ENCODE data around the gene RRBP1.
A peak's percentile ranks its signal among the peaks of the same experiment; 100 is the strongest.

RRBP1 gene

DNA sequence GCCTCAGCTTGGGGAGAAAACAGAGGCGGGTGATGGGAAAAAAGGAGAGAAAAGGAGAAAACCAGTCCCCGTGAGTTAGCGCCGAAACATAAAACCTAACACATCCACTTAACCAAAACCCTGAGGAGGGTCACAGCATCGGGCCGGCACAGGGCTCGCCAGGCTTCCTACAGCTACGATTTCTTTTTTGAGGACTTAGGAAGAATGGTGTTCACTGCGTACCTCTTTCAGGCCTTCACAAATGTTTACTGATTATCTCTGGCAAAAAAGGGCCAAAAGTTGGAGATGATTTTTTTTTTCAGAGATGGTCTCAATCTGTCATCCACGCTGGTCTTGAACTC lies 63.4 kb downstream of the RRBP1 start:
- DNase-seq (ENCODE audit: extremely low spot score) = no peak
- CTCF ChIA-PET = interaction anchor here (0.8 to 3.5 kb wide), 7 partner anchors 12 to 113 kb away, joined by 3 to 19 read pairs (median 6); no protein-coding TSS in a partner anchor
- POLR2A ChIA-PET = no interaction called here
- TF ChIP-seq, protein P1, sequence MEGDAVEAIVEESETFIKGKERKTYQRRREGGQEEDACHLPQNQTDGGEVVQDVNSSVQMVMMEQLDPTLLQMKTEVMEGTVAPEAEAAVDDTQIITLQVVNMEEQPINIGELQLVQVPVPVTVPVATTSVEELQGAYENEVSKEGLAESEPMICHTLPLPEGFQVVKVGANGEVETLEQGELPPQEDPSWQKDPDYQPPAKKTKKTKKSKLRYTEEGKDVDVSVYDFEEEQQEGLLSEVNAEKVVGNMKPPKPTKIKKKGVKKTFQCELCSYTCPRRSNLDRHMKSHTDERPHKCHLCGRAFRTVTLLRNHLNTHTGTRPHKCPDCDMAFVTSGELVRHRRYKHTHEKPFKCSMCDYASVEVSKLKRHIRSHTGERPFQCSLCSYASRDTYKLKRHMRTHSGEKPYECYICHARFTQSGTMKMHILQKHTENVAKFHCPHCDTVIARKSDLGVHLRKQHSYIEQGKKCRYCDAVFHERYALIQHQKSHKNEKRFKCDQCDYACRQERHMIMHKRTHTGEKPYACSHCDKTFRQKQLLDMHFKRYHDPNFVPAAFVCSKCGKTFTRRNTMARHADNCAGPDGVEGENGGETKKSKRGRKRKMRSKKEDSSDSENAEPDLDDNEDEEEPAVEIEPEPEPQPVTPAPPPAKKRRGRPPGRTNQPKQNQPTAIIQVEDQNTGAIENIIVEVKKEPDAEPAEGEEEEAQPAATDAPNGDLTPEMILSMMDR (IDR thresholded peaks at IDR 0.05; ENCODE audit: control extremely low read depth, extremely low read depth, low read depth, missing control alignments) = no peak

DNA sequence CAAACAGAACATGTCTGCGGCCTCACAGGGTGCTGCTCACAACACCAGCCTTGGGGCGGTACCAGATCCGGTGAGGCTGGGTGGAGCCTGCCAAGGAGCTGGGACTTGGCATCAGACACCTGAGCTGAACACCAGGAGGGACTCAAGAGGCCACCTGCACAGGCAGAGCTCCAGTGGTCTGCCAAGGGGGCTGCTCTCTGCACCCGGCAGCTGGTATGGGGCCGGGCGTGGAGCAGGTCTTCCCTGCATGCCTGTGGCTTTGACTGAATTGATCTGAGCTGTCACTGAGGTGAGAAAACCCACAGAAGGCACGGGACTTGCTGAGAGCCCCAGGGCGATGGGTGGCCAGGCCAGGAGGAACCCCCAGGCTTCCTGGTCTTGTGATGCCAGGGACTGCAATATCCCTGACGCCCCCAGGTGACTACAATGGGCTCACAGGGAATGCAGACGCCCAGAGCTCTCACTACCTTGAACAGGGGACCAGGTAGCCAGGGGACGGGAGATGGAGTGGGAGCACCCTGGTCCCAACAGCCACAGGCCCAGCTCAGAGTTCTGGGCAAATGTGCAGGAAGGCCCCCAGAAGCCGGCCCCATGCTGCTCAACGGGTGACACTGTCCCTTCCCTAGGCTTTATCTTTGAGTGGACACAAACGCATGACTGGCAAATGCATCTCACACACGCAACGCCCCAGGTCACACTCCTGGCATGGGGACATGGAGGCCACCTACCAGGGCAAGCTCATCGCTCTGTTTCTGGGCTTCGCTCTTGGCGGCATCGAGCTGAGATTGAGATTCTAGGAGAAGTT lies 64.0 kb downstream of the RRBP1 start:
- CTCF ChIA-PET = interaction anchor here (0.7 to 3.5 kb wide), 11 partner anchors 9 to 114 kb away, joined by 3 to 19 read pairs (median 5); no protein-coding TSS in a partner anchor
- no peak for DNase-seq (ENCODE audit: extremely low spot score)
- TF ChIP-seq, protein P1 (IDR thresholded peaks at IDR 0.05; ENCODE audit: control extremely low read depth, extremely low read depth, low read depth, missing control alignments) = no peak
- POLR2A ChIA-PET = no interaction called here

DNA sequence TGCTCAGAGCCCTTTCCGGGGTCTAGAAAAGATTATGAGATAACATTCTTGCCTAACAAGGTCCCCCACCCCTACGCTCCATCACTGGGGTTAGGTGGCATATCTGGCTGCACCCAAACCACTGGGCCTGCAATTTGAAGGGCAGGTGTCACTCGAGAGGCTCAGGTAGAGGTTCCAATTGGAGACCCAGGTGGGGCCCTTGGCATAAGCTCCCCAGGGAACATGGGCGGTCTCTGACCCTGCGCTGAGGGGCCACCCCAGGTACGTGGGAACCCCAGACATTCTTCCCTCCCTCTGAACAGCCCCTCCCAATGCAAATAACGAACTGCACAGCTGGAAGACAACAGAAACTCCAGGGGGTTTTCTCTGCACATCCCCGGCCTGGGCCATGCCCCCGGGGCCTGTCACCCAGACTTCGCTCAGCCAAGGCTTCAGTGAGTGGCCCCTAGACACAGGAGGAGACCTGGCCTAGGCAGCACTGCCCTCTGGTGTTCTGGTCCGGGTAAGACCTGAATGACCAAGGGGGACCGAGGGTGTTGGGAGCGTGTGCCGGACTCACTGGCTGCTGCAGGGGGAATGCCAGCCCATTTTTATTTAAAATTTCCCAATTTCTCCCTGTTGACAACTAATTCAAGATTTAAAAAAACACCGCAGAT lies 64.7 kb downstream of the RRBP1 start:
- POLR2A ChIA-PET = no interaction called here
- CTCF ChIA-PET = interaction anchor here (0.7 to 3.5 kb wide), 12 partner anchors 10 to 321 kb away, joined by 3 to 19 read pairs (median 6); partner anchors contain the start of gene BFSP1
- peak; percentile 74 for DNase-seq (ENCODE audit: extremely low spot score)
- TF ChIP-seq, protein P1 (IDR thresholded peaks at IDR 0.05; ENCODE audit: control extremely low read depth, extremely low read depth, low read depth, missing control alignments) = peak; percentile 48

DNA sequence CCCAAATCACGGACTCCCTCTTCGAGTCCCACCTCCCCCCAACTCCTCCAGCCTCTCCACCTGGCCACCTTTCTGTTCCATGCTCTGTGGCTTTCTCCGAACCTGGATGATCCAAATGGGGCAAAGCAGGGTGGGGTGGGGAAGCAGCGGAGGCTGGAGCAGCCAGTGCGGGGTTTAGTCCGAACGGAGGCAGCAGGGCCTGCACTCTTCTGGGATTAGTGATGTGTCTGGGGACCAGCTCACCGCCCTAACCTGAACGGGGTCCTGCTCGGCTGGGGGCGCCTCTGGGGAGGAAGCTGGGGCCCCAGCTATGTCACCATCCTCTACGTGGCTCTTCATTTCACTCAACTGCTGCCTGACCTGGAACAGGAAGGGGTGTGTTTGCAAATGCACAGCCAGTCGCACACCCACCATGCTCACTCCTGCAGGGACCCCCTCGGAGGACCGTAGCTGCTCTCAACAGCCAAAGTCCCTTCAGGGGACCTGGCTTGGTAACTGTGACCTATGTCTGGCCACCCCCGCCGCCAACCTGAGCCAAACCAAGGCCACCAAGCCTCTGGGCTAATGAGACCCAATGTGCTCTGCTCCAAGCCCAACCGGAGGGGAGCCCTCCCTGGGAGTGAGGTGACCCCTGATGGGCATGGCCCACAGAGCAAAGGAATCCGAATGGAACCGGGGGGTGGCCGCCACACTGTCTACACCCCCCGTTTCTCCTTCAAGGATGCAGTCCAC lies 65.4 kb downstream of the RRBP1 start:
- DNase-seq (ENCODE audit: extremely low spot score) = no peak
- ChIA-PET CTCF (interaction anchor here (0.7 to 3.5 kb wide), 11 partner anchors 10 to 322 kb away, joined by 3 to 19 read pairs (median 4); partner anchors contain the start of gene BFSP1), POLR2A (no interaction called here)
- TF ChIP-seq, protein P1 (IDR thresholded peaks at IDR 0.05; ENCODE audit: control extremely low read depth, extremely low read depth, low read depth, missing control alignments) = no peak

DNA sequence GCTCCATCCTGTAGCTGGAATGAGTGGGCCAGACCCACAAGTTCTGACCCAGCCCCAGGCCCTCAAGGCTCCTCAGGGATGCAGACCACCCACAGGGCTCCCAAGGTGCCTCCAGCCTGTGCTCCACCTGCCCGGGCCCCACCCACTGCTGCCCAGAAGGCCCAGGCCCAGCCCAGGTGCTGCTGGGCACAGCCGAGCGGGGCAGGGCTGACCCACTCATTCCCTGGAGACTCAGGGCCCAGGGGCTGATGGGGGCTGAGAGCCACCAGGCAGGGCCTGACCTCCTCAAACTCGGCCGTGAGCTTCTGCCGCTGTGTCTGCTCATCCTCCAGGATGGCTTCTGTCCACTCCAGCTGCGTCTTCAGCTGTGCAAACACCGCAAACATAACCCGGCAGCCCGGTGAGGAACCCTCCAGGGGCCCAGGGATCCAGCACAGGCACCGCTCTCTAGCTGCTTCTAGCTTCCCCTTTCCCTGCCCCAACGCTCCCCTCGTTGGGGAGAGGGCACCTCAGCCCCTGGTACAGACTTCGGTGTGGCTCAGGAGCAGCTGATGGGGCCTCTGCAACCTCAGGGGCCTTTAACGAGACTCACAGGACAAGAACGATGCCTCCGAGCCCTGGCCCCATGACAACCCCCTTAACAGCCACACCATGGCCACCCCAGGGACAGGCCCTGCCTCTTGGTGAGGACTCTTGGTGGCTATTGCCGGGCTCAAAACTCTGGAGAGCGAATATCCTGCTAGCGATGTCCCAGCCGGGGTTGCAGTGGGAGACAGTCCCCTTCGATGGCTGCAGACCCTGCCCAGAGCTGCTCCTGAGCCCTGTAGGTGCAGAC lies 66.2 kb downstream of the RRBP1 start:
- TF ChIP-seq, protein P1 (IDR thresholded peaks at IDR 0.05; ENCODE audit: control extremely low read depth, extremely low read depth, low read depth, missing control alignments) = no peak
- CTCF ChIA-PET = interaction anchor here (0.9 to 3.5 kb wide), 6 partner anchors 10 to 282 kb away, joined by 3 to 19 read pairs (median 5); partner anchors contain the start of gene RRBP1
- POLR2A ChIA-PET = no interaction called here
- DNase-seq (ENCODE audit: extremely low spot score) = peak; percentile 14
